Activated naive CD8-positive, alpha-beta T cell treated with anti-CD3 and anti-CD28 coated beads, Interleukin-2, amount 50 U/mL, for 16 hours (primary cell): ENCODE measurements around the gene RENBP.

Experiments used
- DNase-seq: peaks from one replicate; pipeline ENCODE4 v3.0.0-alpha.2; 2020; ENCODE audit warnings: low read depth, low spot score

RENBP gene

GRCh38 chrX:153954558-153955227 is 10.2 kb upstream of the RENBP start:
- DNase-seq = no peak

GRCh38 chrX:153953892-153954557 is 9.6 kb upstream of the RENBP start:
- DNase-seq = no peak

- DNase-seq = peak; percentile 49
Observed at GRCh38 chrX:153953342-153953830, 8.9 kb upstream of the RENBP start.

GRCh38 chrX:153952373-153953026 is 8.1 kb upstream of the RENBP start:
- DNase-seq = no peak

GRCh38 chrX:153951683-153952372 is 7.4 kb upstream of the RENBP start:
- DNase-seq = no peak

GRCh38 chrX:153950127-153950526 is 5.7 kb upstream of the RENBP start:
- DNase-seq = no peak

GRCh38 chrX:153948847-153949805 is 4.7 kb upstream of the RENBP start:
- no peak for DNase-seq

- DNase-seq = no peak
Observed at GRCh38 chrX:153948002-153948466, 3.6 kb upstream of the RENBP start.

GRCh38 chrX:153947009-153947769 is 2.7 kb upstream of the RENBP start:
- peak; percentile 42 for DNase-seq

- no peak for DNase-seq
Observed at GRCh38 chrX:153945956-153946943, 1.8 kb upstream of the RENBP start.

- no peak for DNase-seq
Observed at GRCh38 chrX:153944800-153945150, 332 bp upstream of the RENBP start.

- DNase-seq = no peak
Observed at GRCh38 chrX:153941336-153942252, 2.8 kb downstream of the RENBP start.

- DNase-seq = no peak
Observed at GRCh38 chrX:153939573-153939972, 4.9 kb downstream of the RENBP start.

- DNase-seq = no peak
Observed at GRCh38 chrX:153938226-153938786, 6.1 kb downstream of the RENBP start.

GRCh38 chrX:153937056-153937455 is 7.4 kb downstream of the RENBP start:
- no peak for DNase-seq

GRCh38 chrX:153935326-153935851 is 9.1 kb downstream of the RENBP start:
- no peak for DNase-seq

- no peak for DNase-seq
Observed at GRCh38 chrX:153934762-153935325, 9.6 kb downstream of the RENBP start, which contains the start of gene NAA10. Gene NAA10, minus strand, starts transcription at chrX:153935037. Its CDS starts 133 bp downstream, at chrX:153934904.
